Measurements from ENCODE around the gene SPINK7.

SPINK7 gene

DNA sequence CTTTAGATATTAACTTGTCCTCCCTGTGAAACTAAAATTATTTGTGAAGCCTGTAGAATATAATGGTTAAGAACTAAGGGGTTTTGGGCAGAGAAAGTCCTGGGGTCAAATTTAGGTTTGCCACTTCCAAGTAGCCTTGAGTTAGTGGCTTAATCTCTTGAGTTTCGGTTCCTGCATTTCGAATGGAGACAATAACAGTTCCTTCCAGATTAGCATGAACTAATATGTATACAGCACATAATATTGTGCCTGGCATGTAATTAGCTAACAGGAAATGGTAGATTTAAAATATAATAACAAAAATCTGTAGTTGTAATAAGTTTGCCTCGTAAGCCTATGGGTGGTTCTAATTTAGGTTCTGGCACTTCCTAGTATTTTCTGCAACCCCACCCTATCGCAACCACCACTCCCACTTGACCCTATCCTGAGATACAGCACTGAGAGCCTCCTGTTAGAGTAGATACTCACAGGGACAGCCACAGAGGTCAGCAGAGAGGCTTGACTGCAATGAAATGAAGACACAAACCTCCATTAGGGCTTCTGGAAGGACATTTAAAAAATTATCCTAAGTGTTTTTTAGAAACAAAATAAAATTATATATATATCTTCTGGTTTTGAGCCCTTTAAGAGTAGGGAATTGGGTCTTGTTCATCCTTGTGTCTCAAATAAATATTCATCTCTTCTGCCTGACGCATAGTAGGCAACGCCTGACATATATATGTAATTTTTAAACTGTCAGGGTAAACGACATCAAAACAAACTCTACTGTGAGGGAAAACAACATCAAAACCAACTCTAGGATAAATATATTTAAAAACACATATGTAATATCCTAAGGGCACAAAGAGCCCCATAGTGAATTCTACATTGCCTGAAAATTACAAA, 31.6 kb downstream of the SPINK7 start:
- DNase-seq (ENCODE audit: low read depth), result no peak

- no peak for DNase-seq (ENCODE audit: low read depth)
Observed at GRCh38 chr5:148347706-148348105, 35.5 kb downstream of the SPINK7 start.

- no peak for DNase-seq (ENCODE audit: low read depth)
Observed at GRCh38 chr5:148352696-148353095, 40.5 kb downstream of the SPINK7 start.

- DNase-seq (ENCODE audit: low read depth), result no peak
Observed at GRCh38 chr5:148353634-148354033, 41.4 kb downstream of the SPINK7 start.

DNA sequence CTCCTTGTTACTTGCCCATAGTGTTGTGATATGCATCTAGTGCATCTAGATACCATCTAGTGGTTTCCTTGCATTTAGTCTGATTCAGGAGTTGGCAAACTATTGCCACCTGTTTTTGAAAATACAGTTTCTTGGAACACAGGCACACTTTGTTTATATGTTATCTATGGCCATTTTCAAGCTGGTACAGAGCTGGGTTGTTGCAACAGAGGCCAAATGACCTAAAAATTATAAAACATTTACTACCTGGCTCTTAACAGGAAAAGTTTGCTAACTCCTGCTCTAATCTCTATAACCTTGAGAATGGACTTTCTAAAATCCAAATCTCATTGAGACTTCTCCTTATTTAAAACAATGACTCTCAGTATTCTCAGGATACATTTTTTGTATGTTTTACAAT, 52.1 kb downstream of the SPINK7 start:
- DNase-seq (ENCODE audit: low read depth), result no peak
